Fibroblast of lung (primary cell): Measurements from ENCODE around the gene TECPR2. TPM values are rescaled to one million over a fixed set of nuclear protein-coding genes. Genes with fewer than 3 reads are reported as not detected.
A peak's percentile ranks its signal among the peaks of the same experiment; 100 is the strongest.

Experiments
- DNase-seq, 2 donors: peaks; one replicate each; pipeline versions ENCODE4 v3.0.0 to v3.0.0-alpha.2; 2010; ENCODE audit warnings: low read depth in 2 of 2
- H2AFZ ChIP-seq: 2 replicates; pipeline ENCODE4 v1.5.1; 2012; ENCODE audit warnings: low read length, control low read depth, inconsistent platforms
- H3K27ac ChIP-seq: 2 replicates; pipeline ENCODE4 v1.5.1; 2011; ENCODE audit warnings: low read length, control low read depth; ENCODE audit not compliant: insufficient read depth
- H3K27me3 ChIP-seq: 2 replicates; pipeline ENCODE4 v1.5.1; 2011; ENCODE audit warnings: mild to moderate bottlenecking, low read length; ENCODE audit not compliant: control insufficient read depth, insufficient read depth
- H3K36me3 ChIP-seq: 2 replicates; pipeline ENCODE4 v1.5.1; 2011; ENCODE audit warnings: low read length; ENCODE audit not compliant: control insufficient read depth, insufficient read depth
- H3K4me1 ChIP-seq: 2 replicates; pipeline ENCODE4 v1.5.1; 2011; ENCODE audit warnings: low read length; ENCODE audit not compliant: control insufficient read depth, insufficient read depth; ENCODE audit errors: extremely low read depth
- H3K4me2 ChIP-seq: 2 replicates; pipeline ENCODE4 v1.5.1; 2011; ENCODE audit warnings: low read length, control low read depth; ENCODE audit not compliant: insufficient read depth; ENCODE audit errors: extremely low read depth
- H3K4me3 ChIP-seq, 4 experiments: fragments of 200-600 bp in 1 of 4; sonication (generic) in 1 of 4; replicated peaks in 1 of 4; 2 replicates each; pipeline ENCODE4 v1.5.1; 2011 to 2016; ENCODE audit warnings: low read length in 4 of 4, low read depth in 3 of 4, mild to moderate bottlenecking in 3 of 4, control low read depth in 2 of 4, inconsistent platforms in 1 of 4, mixed read lengths in 1 of 4; ENCODE audit not compliant: insufficient read depth in 1 of 4; ENCODE audit errors: control extremely low read depth in 1 of 4
- H3K79me2 ChIP-seq: 2 replicates; pipeline ENCODE4 v1.5.1; 2012; ENCODE audit warnings: mild to moderate bottlenecking, low read length, inconsistent platforms; ENCODE audit not compliant: control insufficient read depth, insufficient read depth
- H3K9ac ChIP-seq: 2 replicates; pipeline ENCODE4 v1.5.1; 2011; ENCODE audit warnings: mild to moderate bottlenecking, low read length, control low read depth; ENCODE audit not compliant: insufficient read depth
- H3K9me3 ChIP-seq: 2 replicates; pipeline ENCODE4 v1.5.1; 2012; ENCODE audit warnings: low read depth, low read length; ENCODE audit not compliant: control insufficient read depth, insufficient read depth
- H4K20me1 ChIP-seq: 2 replicates; pipeline ENCODE4 v1.5.1; 2011; ENCODE audit warnings: low read length; ENCODE audit not compliant: control insufficient read depth, insufficient read depth; ENCODE audit errors: extremely low read depth
- EZH2 ChIP-seq: IDR thresholded peaks from 2 replicates; pipeline ENCODE4 v1.5.1; 2012; ENCODE audit warnings: low read length, control low read depth, mild to moderate bottlenecking; ENCODE audit errors: missing control alignments
- polyA plus RNA-seq, 2 donors: library from polyadenylated mRNA; depleted of rRNA in 1 of 2; stranded (reverse) in 1 of 2; unstranded in 1 of 2; fragments of >200 nt; gene quantifications; 2 replicates each; pipeline ENCODE4 v1.2.1, GENCODE V29; 2011 to 2012; ENCODE audit warnings: missing spikeins in 1 of 2
- total RNA-seq: library from RNA; depleted of rRNA; stranded (reverse); fragments of >200 nt; gene quantifications from 2 replicates; pipeline ENCODE4 v1.2.1, GENCODE V29; 2014
- TF ChIP-seq, protein P1 (sequence below), 2 donors: IDR thresholded peaks in 1 of 2; conservative IDR thresholded peaks in 1 of 2; 1 replicate in 1 of 2; 2 replicates in 1 of 2; pipeline ENCODE4 v1.5.1; 2011 to 2012; ENCODE audit warnings: low read length in 2 of 2, control low read depth in 1 of 2, inconsistent platforms in 1 of 2, low read depth in 1 of 2, mild to moderate bottlenecking in 1 of 2

Gene TECPR2
- total and polyA plus RNA-seq, 2 donors (not counting 1 experiment from before 2014, with no cell fraction given) = 9.2 to 17.8 TPM

DNA sequence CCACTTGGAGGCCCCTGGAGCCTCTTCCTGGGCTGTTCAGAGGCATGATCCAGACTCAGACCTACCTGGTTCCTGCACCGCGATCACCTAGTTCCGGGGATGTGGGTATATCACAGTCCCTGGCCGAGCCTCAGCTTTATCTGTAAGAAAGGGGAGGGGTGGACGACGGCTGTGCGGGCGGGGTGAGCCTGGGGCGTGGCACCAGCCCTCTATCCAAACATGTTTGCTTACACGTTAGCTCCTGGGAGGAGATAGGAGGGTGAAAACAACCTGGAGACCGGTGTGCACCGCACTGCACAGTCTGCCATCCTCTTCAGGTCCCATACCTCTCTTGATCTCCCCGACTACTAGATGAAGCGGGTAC is 145.7 kb downstream of the TECPR2 start:
- H2AFZ ChIP-seq = no peak overlapping the region
- peak overlapping the region; percentile 55 for H3K27ac ChIP-seq
- no peaks in the 10 kb centered on the region for H3K9me3 ChIP-seq
- H3K4me2 ChIP-seq = peak overlapping the region; percentile 63
- peak overlapping the region in 3 of 4 experiments; percentile 6 to 62 (median 23) for H3K4me3 ChIP-seq
- DNase-seq = no peak
- H3K36me3 ChIP-seq = peaks cover 12% of the 10 kb centered on the region
- no peak for TF ChIP-seq EZH2
- TF ChIP-seq, protein P1, sequence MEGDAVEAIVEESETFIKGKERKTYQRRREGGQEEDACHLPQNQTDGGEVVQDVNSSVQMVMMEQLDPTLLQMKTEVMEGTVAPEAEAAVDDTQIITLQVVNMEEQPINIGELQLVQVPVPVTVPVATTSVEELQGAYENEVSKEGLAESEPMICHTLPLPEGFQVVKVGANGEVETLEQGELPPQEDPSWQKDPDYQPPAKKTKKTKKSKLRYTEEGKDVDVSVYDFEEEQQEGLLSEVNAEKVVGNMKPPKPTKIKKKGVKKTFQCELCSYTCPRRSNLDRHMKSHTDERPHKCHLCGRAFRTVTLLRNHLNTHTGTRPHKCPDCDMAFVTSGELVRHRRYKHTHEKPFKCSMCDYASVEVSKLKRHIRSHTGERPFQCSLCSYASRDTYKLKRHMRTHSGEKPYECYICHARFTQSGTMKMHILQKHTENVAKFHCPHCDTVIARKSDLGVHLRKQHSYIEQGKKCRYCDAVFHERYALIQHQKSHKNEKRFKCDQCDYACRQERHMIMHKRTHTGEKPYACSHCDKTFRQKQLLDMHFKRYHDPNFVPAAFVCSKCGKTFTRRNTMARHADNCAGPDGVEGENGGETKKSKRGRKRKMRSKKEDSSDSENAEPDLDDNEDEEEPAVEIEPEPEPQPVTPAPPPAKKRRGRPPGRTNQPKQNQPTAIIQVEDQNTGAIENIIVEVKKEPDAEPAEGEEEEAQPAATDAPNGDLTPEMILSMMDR (conservative IDR thresholded peaks at IDR 0.05 in 1 of 2, IDR thresholded peaks at IDR 0.05 in 1 of 2; ENCODE audit: low read depth in 1 of 2, low read length in 2 of 2) = no peak
- no peaks in the 10 kb centered on the region for H3K79me2 ChIP-seq
- no peaks in the 10 kb centered on the region for H4K20me1 ChIP-seq
- H3K27me3 ChIP-seq = no peaks in the 10 kb centered on the region
- no peak overlapping the region for H3K9ac ChIP-seq
- peaks cover 4% of the 10 kb centered on the region for H3K4me1 ChIP-seq

DNA sequence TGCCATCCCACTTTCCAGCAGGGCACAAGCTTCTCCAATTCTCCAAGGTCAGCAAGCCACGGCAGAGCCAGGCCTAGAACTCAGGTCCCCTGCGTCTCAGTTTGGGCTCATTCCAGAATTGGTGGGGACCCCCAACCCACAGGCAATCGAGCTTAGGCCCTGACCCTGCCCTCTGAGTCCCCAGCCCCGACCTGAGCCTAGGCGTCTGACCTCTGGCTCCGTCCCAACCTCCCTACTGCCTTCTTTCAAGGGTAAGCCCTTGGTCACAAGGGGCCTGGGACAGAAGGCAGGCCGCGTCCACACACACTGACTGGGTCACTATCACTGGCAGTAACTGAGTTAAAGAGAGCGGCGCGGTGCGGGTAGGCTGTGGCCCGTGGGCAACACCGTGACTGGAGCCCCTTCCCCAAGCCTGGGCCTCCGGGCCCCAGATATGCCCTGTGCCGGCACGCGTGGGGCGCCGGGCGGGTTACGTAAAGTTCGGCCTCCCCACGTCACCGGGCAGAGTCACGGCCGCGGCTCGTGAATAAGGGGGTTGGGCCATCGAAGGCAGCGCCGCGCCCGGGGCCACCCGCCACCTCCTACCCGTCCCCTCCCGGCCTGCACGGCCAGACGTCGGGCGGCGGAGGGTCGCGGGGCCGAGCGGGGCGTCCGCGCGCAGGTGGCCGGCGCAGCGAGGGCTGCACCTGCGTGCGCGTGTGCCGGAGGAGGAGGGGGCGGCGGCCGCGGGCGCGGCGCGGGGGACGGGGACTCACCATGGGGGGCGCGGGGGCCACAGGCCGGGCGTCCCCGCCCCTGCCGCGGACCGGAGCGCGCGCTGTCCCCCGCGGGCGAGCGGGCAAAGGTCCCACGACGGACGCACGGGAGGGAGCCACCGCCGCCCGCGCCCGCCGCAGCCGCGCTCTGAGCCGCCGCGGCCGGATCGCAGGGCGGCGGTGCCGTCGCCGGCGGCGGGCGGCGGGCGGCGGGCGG is 146.3 kb downstream of the TECPR2 start:
- Histone ChIP-seq H3K4me1 (peaks cover 4% of the 10 kb centered on the region), H3K79me2 (no peaks in the 10 kb centered on the region), H3K9me3 (no peaks in the 10 kb centered on the region), H3K36me3 (peaks cover 12% of the 10 kb centered on the region), H4K20me1 (no peaks in the 10 kb centered on the region), H3K27ac (peak overlapping the region; percentile 55), H3K4me3 (peak overlapping the region; percentile 6 to 62 (median 32)), H3K27me3 (no peaks in the 10 kb centered on the region), H2AFZ (no peak overlapping the region), H3K9ac (peak overlapping the region; percentile 47), H3K4me2 (peak overlapping the region; percentile 63)
- DNase-seq = peak; percentile 26 to 35
- TF ChIP-seq EZH2 = no peak
- TF ChIP-seq, protein P1 (conservative IDR thresholded peaks at IDR 0.05 in 1 of 2, IDR thresholded peaks at IDR 0.05 in 1 of 2; ENCODE audit: low read depth in 1 of 2, low read length in 2 of 2) = no peak

DNA sequence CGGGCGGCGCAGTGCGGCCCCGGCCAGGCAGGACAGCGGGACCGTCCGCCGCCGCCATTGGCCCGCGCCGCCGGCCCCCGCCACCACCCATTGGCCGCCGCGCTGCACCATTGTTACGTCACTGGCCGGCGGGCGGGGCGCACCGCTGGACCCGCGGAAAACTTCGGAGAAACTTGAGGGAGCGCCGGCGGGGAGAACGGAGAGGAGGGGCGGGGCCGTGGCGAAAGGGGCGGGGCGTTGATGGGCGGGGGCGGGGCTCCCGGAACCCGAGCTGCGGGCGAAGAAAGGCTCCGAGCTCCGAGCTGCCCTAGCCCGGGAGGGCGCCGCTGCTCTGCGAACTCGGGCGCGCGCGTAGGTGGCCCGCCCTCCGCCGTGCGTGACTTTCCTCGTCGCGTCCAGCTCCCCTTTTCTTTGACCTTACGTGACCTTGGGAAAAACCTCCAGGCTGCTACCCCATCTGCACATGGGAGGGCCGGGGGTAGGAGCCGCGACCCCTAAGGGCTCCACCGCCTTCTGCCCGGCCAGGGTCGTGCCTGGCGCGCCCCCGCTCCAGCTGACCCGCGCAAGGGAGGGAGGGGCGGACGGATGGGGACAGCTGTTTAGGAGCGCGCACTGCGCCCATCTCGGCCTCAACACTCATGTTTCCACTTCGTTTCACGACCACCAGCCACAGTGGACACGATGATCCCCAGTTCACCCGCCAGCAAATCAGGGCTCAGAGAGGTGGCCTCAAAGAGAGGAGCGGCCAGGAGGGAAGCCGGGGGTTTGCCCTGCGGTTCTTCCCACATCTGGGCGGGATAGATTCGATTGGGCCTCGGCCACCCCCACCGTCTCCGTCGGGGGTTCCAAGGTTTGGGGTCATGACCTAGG is 147.2 kb downstream of the TECPR2 start, which contains the start of gene ANKRD9:
Gene ANKRD9 (minus strand): TSS at position 31 of the 870 bp plus-strand sequence. CDS start 1,887 bp downstream, outside the sequence.
- H3K79me2 ChIP-seq = no peaks in the 10 kb centered on the region
- peak within 1 kb of the TSS; percentile 92 for H3K4me2 ChIP-seq
- H3K27ac ChIP-seq = peak within 1 kb of the TSS; percentile 56
- DNase-seq = peak; percentile 87 to 92
- peaks cover 12% of the 10 kb centered on the region for H3K36me3 ChIP-seq
- H3K4me3 ChIP-seq = peak within 1 kb of the TSS; percentile 51 to 67 (median 60)
- no peaks in the 10 kb centered on the region for H3K27me3 ChIP-seq
- no peaks in the 10 kb centered on the region for H3K9me3 ChIP-seq
- H4K20me1 ChIP-seq = no peaks in the 10 kb centered on the region
- TF ChIP-seq, protein P1 (conservative IDR thresholded peaks at IDR 0.05 in 1 of 2, IDR thresholded peaks at IDR 0.05 in 1 of 2; ENCODE audit: low read depth in 1 of 2, low read length in 2 of 2) = no peak
- TF ChIP-seq EZH2 = no peak
- H3K9ac ChIP-seq = peak within 1 kb of the TSS; percentile 66
- peak within 1 kb of the TSS; percentile 80 for H2AFZ ChIP-seq
- peaks cover 4% of the 10 kb centered on the region for H3K4me1 ChIP-seq
